GM20000 (cell line): ENCODE measurements around the gene CLEC4G.

Source experiments
- DNase-seq: peaks from one replicate; pipeline ENCODE4 v3.0.0; 2012; ENCODE audit warnings: low spot score
- CTCF ChIP-seq: IDR thresholded peaks from 2 replicates; pipeline ENCODE4 v1.5.1; 2012; ENCODE audit warnings: mild to moderate bottlenecking, control low read depth; ENCODE audit errors: extremely low read depth, missing control alignments

Gene CLEC4G

GRCh38 chr19:7705387-7706187 lies 26.3 kb downstream of the CLEC4G start:
- DNase-seq, result peak; percentile 65

GRCh38 chr19:7704280-7705060 lies 27.4 kb downstream of the CLEC4G start:
- no peak for TF ChIP-seq CTCF

More at GRCh38 chr19:7705387-7706187, 26.3 kb downstream of the CLEC4G start:
- TF ChIP-seq CTCF, result no peak

GRCh38 chr19:7703332-7703731 lies 28.6 kb downstream of the CLEC4G start:
- no peak for DNase-seq
- TF ChIP-seq CTCF, result no peak

More at GRCh38 chr19:7704280-7705060, 27.4 kb downstream of the CLEC4G start:
- DNase-seq, result no peak

- no peak for TF ChIP-seq CTCF
- DNase-seq, result peak; percentile 73
Observed at GRCh38 chr19:7701654-7702457, 30.1 kb downstream of the CLEC4G start, which contains the start of gene FCER2. Gene FCER2, minus strand, starts transcription at chr19:7702131. Its CDS starts 2,371 bp downstream, at chr19:7699760.

GRCh38 chr19:7701049-7701653 lies 30.8 kb downstream of the CLEC4G start:
- no peak for DNase-seq
- TF ChIP-seq CTCF, result no peak

GRCh38 chr19:7699417-7700401 lies 32.2 kb downstream of the CLEC4G start:
- DNase-seq, result peak; percentile 66
- no peak for TF ChIP-seq CTCF
